GM12874 (cell line): ENCODE measurements around the gene NALCN.

Source experiments
- CTCF ChIP-seq: IDR thresholded peaks from 2 replicates; pipeline ENCODE4 v1.5.1; 2011; ENCODE audit warnings: low read depth, mild to moderate bottlenecking, control low read depth, low read length, moderate library complexity; ENCODE audit not compliant: insufficient read depth

NALCN gene

GRCh38 chr13:101382086-101382485 is 34.2 kb downstream of the NALCN start:
- TF ChIP-seq CTCF, result no peak

- TF ChIP-seq CTCF, result no peak
Measured at GRCh38 chr13:101360525-101360924, 55.8 kb downstream of the NALCN start.

GRCh38 chr13:101354895-101355294 is 61.4 kb downstream of the NALCN start:
- no peak for TF ChIP-seq CTCF

GRCh38 chr13:101346942-101347728 is 69.2 kb downstream of the NALCN start:
- TF ChIP-seq CTCF, result no peak

GRCh38 chr13:101346161-101346560 is 70.1 kb downstream of the NALCN start:
- no peak for TF ChIP-seq CTCF

GRCh38 chr13:101343128-101343787 is 73.0 kb downstream of the NALCN start:
- TF ChIP-seq CTCF, result no peak

GRCh38 chr13:101341464-101341863 is 74.8 kb downstream of the NALCN start:
- no peak for TF ChIP-seq CTCF
